Upper lobe of right lung (tissue), 1 donor: ENCODE data around the gene R3HDM2. TPM values are rescaled to one million over a fixed set of nuclear protein-coding genes. Genes with fewer than 3 reads are reported as not detected.
"Not testable (repeated sequence)": the region's sequence is repeated elsewhere in the genome, so short reads cannot be mapped to it uniquely, and the experiment has no call there.

ENCODE experiments used
- ATAC-seq: fragments of 200-7000 bp; cut with Tn5 transposase; one replicate; pipeline ENCODE4 v1.9.1; 2020; ENCODE audit warnings: mild to moderate bottlenecking, moderate library complexity
- DNase-seq: peaks from one replicate; pipeline ENCODE4 v3.0.0-alpha.2; 2020
- H3K27ac ChIP-seq: fragments of 200-600 bp; one replicate; pipeline ENCODE4 v1.8.0; 2022
- H3K27me3 ChIP-seq: fragments of 200-600 bp; one replicate; pipeline ENCODE4 v1.8.0; 2022; ENCODE audit warnings: mild to moderate bottlenecking
- H3K36me3 ChIP-seq: fragments of 200-600 bp; one replicate; pipeline ENCODE4 v1.8.0; 2022
- H3K4me1 ChIP-seq: fragments of 200-600 bp; one replicate; pipeline ENCODE4 v1.8.0; 2022
- H3K4me3 ChIP-seq: fragments of 200-600 bp; one replicate; pipeline ENCODE4 v1.8.0; 2022; ENCODE audit warnings: mild to moderate bottlenecking
- H3K9me3 ChIP-seq: fragments of 200-600 bp; one replicate; pipeline ENCODE4 v1.8.0; 2022
- CTCF ChIP-seq: fragments of 200-600 bp; IDR thresholded peaks from one replicate; pipeline ENCODE4 v1.8.0; 2022; ENCODE audit warnings: antibody characterized with exemption
- intact Hi-C: fragments of 100-400 bp; cut with DNase I; formaldehyde crosslinking; loops from one replicate; pipeline ENCODE4 v1.11.0; 2022
- total RNA-seq: library from RNA; stranded (reverse); fragmentation: NEBNext Ultra II Directional; extraction: Animal tissue kit (Norgen Biotek cat#: 25700); gene quantifications from one replicate; pipeline ENCODE4 v1.2.1, GENCODE V29; 2021
- donor health status: DM: no; HTN: yes; CAD: no; lungs with severe emphysema.

R3HDM2 gene
- total RNA-seq, 1 donor from 2014 or later: 81.0 TPM

- Histone ChIP-seq H3K4me1 (no peaks in the 10 kb centered on the region), H3K27ac (no peak overlapping the region), H3K9me3 (no peaks in the 10 kb centered on the region), H3K36me3 (peaks cover 70% of the 10 kb centered on the region), H3K27me3 (no peaks in the 10 kb centered on the region), H3K4me3 (no peak overlapping the region)
- intact Hi-C loops: no loop called here
- TF ChIP-seq CTCF: peak; percentile 19
- ATAC-seq (no peak), DNase-seq (no peak)
Measured at GRCh38 chr12:57276935-57277563, 153.8 kb downstream of the R3HDM2 start.

DNA sequence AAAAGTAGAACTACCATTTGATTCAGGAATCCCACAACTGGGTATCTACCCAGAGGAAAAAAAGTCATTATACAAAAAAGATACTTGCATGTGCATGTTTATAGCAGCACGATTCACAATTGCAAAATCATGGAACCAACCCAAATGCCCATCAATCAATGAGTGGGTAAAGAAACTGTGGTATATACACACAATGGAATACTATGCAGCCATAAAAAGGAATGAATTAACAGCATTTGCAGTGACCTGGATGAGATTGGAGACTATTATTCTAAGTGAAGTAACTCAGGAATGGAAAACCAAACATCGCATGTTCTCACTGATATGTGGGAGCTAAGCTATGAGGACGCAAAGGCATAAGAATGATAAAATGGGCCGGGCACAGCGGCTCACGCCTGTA lies 154.6 kb downstream of the R3HDM2 start:
- H3K27me3 ChIP-seq, ATAC-seq, H3K4me3 ChIP-seq, DNase-seq, H3K4me1 ChIP-seq, H3K9me3 ChIP-seq, intact Hi-C loops, H3K27ac ChIP-seq: not testable (repeated sequence)
- H3K36me3 ChIP-seq: peaks cover 71% of the 10 kb centered on the region

- DNase-seq: no peak
- H3K36me3 ChIP-seq: peaks cover 72% of the 10 kb centered on the region
Measured at GRCh38 chr12:57273516-57273915, 157.3 kb downstream of the R3HDM2 start.

GRCh38 chr12:57272337-57273151 lies 158.3 kb downstream of the R3HDM2 start:
- no peak for DNase-seq

More at GRCh38 chr12:57273516-57273915, 157.3 kb downstream of the R3HDM2 start:
- Histone ChIP-seq H3K27ac (no peak overlapping the region), H3K27me3 (no peaks in the 10 kb centered on the region), H3K9me3 (no peaks in the 10 kb centered on the region), H3K4me1 (no peaks in the 10 kb centered on the region), H3K4me3 (no peak overlapping the region)
- intact Hi-C loops: no loop called here
- TF ChIP-seq CTCF: no peak
- no peak for ATAC-seq

GRCh38 chr12:57270966-57271470 lies 159.8 kb downstream of the R3HDM2 start:
- intact Hi-C loops: no loop called here
- no peaks in the 10 kb centered on the region for H3K4me1 ChIP-seq
- ATAC-seq: no peak
- H3K27ac ChIP-seq: no peak overlapping the region
- H3K9me3 ChIP-seq: no peaks in the 10 kb centered on the region
- H3K36me3 ChIP-seq: peaks cover 83% of the 10 kb centered on the region
- no peaks in the 10 kb centered on the region for H3K27me3 ChIP-seq
- no peak overlapping the region for H3K4me3 ChIP-seq
- DNase-seq: no peak
- no peak for TF ChIP-seq CTCF

More at GRCh38 chr12:57272337-57273151, 158.3 kb downstream of the R3HDM2 start:
- H3K4me3 ChIP-seq: no peak overlapping the region
- no peaks in the 10 kb centered on the region for H3K4me1 ChIP-seq
- no peak overlapping the region for H3K27ac ChIP-seq
- ATAC-seq: no peak
- no peaks in the 10 kb centered on the region for H3K9me3 ChIP-seq
- no peak for TF ChIP-seq CTCF
- intact Hi-C loops: no loop called here
- H3K27me3 ChIP-seq: no peaks in the 10 kb centered on the region
- peaks cover 72% of the 10 kb centered on the region for H3K36me3 ChIP-seq

DNA sequence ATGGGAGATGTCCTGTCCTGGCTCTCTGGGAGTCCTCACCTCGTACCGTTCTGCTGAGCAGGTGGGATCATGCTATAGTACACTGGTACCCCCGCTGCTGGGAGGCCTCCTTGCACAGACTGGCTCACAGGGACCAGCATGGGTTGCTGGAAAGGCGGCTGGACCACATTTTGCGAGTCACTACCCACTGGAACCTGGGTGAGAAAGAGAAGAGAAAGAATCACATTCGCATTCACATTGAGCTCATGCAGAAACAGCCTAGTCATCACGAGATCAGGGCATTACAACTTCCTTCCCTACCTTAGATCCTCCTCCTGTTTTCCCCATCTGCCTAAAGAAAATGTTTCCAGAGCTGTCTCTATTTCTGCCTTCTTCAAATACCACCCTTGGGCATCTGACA lies 162.6 kb downstream of the R3HDM2 start:
- H3K9me3 ChIP-seq: no peaks in the 10 kb centered on the region
- peak; percentile 41 for ATAC-seq
- no peak overlapping the region for H3K27ac ChIP-seq
- H3K36me3 ChIP-seq: peaks cover 83% of the 10 kb centered on the region
- H3K4me1 ChIP-seq: no peaks in the 10 kb centered on the region
- H3K4me3 ChIP-seq: no peak overlapping the region
- no peaks in the 10 kb centered on the region for H3K27me3 ChIP-seq
- DNase-seq: no peak
- intact Hi-C loops: loop anchor here (10.0 kb wide), 1 partner anchor 187 kb away; the partner anchor contains the start of genes GLI1 and INHBE
- TF ChIP-seq CTCF: no peak
